Measurements from ENCODE around the gene CORO7.

CORO7 gene

GRCh38 chr16:4373909-4374742, 42.3 kb downstream of the CORO7 start:
- Histone ChIP-seq H4K20me1 (peaks cover 85 to 99% (median 97%) of the 10 kb centered on the region in 11 experiments), H3K4me3 (no peak overlapping the region), H3K9ac (peak overlapping the region in 10 of 11 experiments; percentile 27 to 81 (median 66); a peak in 15 of 22 replicates), H3K9me3 (replicated peaks in 1 of 11) (no peaks in the 10 kb centered on the region), H3K36me3 (peaks cover 0 to 54% (median 9%) of the 10 kb centered on the region in 11 experiments; a peak in 11 of 22 replicates), H3K4me1 (peaks cover 79 to 96% (median 83%) of the 10 kb centered on the region in 10 experiments), H3K27ac (peak overlapping the region in 6 of 11 experiments; percentile 15 to 46 (median 36); a peak in 10 of 22 replicates), H3K4me2 (peak overlapping the region; percentile 97 to 100 (median 99)), H3K27me3 (no peaks in the 10 kb centered on the region)
- TF ChIP-seq Cebpa-rat (IDR thresholded peaks at IDR 0.05) = no peak

GRCh38 chr16:4373356-4373908, 43.0 kb downstream of the CORO7 start:
- Histone ChIP-seq H3K4me3 (peak overlapping the region in 6 of 10 experiments; percentile 49 to 73 (median 62); a peak in 8 of 20 replicates), H3K4me1 (peaks cover 72 to 94% (median 78%) of the 10 kb centered on the region in 10 experiments), H4K20me1 (peaks cover 85 to 99% (median 97%) of the 10 kb centered on the region in 11 experiments), H3K27me3 (no peaks in the 10 kb centered on the region), H3K9ac (peak overlapping the region in 10 of 11 experiments; percentile 27 to 81 (median 66); a peak in 16 of 22 replicates), H3K36me3 (peaks cover 0 to 54% (median 13%) of the 10 kb centered on the region in 11 experiments; a peak in 11 of 22 replicates), H3K9me3 (replicated peaks in 1 of 11) (no peaks in the 10 kb centered on the region), H3K4me2 (peak overlapping the region; percentile 97 to 100 (median 99)), H3K27ac (peak overlapping the region in 6 of 11 experiments; percentile 15 to 46 (median 36); a peak in 9 of 22 replicates)
- TF ChIP-seq Cebpa-rat (IDR thresholded peaks at IDR 0.05) = no peak

GRCh38 chr16:4372578-4373355, 43.6 kb downstream of the CORO7 start:
- Histone ChIP-seq H3K9ac (peak overlapping the region; percentile 57 to 81 (median 74)), H3K4me1 (peaks cover 65 to 87% (median 71%) of the 10 kb centered on the region in 10 experiments), H4K20me1 (peaks cover 83 to 99% (median 97%) of the 10 kb centered on the region in 11 experiments), H3K4me2 (peak overlapping the region; percentile 97 to 100 (median 99)), H3K27ac (peak overlapping the region in 9 of 11 experiments; percentile 14 to 66 (median 48); a peak in 13 of 22 replicates), H3K9me3 (replicated peaks in 1 of 11) (no peaks in the 10 kb centered on the region), H3K36me3 (peaks cover 0 to 57% (median 13%) of the 10 kb centered on the region in 11 experiments; a peak in 15 of 22 replicates), H3K4me3 (peak overlapping the region; percentile 36 to 73 (median 63)), H3K27me3 (no peaks in the 10 kb centered on the region)
- TF ChIP-seq Cebpa-rat (IDR thresholded peaks at IDR 0.05) = no peak

- H3K36me3 ChIP-seq = peaks cover 6 to 64% (median 20%) of the 10 kb centered on the region in 11 experiments; a peak in 19 of 22 replicates
- peak overlapping the region; percentile 97 to 100 (median 99) for H3K4me2 ChIP-seq
- H3K27me3 ChIP-seq = no peaks in the 10 kb centered on the region
- TF ChIP-seq Cebpa-rat (IDR thresholded peaks at IDR 0.05) = no peak
- H3K9me3 ChIP-seq (replicated peaks in 1 of 11) = no peaks in the 10 kb centered on the region
- H3K4me3 ChIP-seq = peak overlapping the region; percentile 36 to 73 (median 63)
- peaks cover 60 to 81% (median 66%) of the 10 kb centered on the region in 10 experiments for H3K4me1 ChIP-seq
- H3K9ac ChIP-seq = peak overlapping the region; percentile 57 to 81 (median 74)
- H4K20me1 ChIP-seq = peaks cover 79 to 100% (median 99%) of the 10 kb centered on the region in 11 experiments
- H3K27ac ChIP-seq = peak overlapping the region in 10 of 11 experiments; percentile 30 to 66 (median 47); a peak in 17 of 22 replicates
These were observed 44.3 kb downstream of the CORO7 start for GRCh38 chr16:4372001-4372577.

GRCh38 chr16:4371357-4372000, 44.9 kb downstream of the CORO7 start, which contains the start of gene VASN:
Gene VASN (plus strand): TSS chr16:4371848. CDS start chr16:4380878, 9,030 bp downstream.
- no peaks in the 10 kb centered on the region for H3K9me3 ChIP-seq (replicated peaks in 1 of 11)
- peak within 1 kb of the TSS; percentile 97 to 100 (median 99) for H3K4me2 ChIP-seq
- H3K27ac ChIP-seq = peak within 1 kb of the TSS in 10 of 11 experiments; percentile 30 to 66 (median 47); a peak in 18 of 22 replicates

GRCh38 chr16:4370570-4371356, 45.6 kb downstream of the CORO7 start:
- no peak for TF ChIP-seq Cebpa-rat (IDR thresholded peaks at IDR 0.05)
- Histone ChIP-seq H3K4me2 (peak overlapping the region; percentile 97 to 100 (median 99)), H4K20me1 (peaks cover 74 to 100% (median 100%) of the 10 kb centered on the region in 11 experiments), H3K9me3 (replicated peaks in 1 of 11) (no peaks in the 10 kb centered on the region), H3K4me1 (peaks cover 57 to 75% (median 61%) of the 10 kb centered on the region in 10 experiments), H3K4me3 (no peak overlapping the region), H3K27ac (peak overlapping the region in 2 of 11 experiments; percentile 20 to 27; a peak in 4 of 22 replicates), H3K27me3 (no peaks in the 10 kb centered on the region), H3K9ac (peak overlapping the region in 6 of 11 experiments; percentile 13 to 81 (median 56); a peak in 8 of 22 replicates), H3K36me3 (peaks cover 6 to 70% (median 27%) of the 10 kb centered on the region in 11 experiments; a peak in 20 of 22 replicates)

More at GRCh38 chr16:4371357-4372000, 44.9 kb downstream of the CORO7 start, which contains the start of gene VASN:
- H3K27me3 ChIP-seq = no peaks in the 10 kb centered on the region
- H3K36me3 ChIP-seq = peaks cover 6 to 70% (median 26%) of the 10 kb centered on the region in 11 experiments; a peak in 20 of 22 replicates
- peak within 1 kb of the TSS; percentile 57 to 81 (median 74) for H3K9ac ChIP-seq
- H4K20me1 ChIP-seq = peaks cover 74 to 100% (median 100%) of the 10 kb centered on the region in 11 experiments
- peaks cover 58 to 75% (median 61%) of the 10 kb centered on the region in 10 experiments for H3K4me1 ChIP-seq
- H3K4me3 ChIP-seq = peak within 1 kb of the TSS; percentile 36 to 73 (median 63)
- TF ChIP-seq Cebpa-rat (IDR thresholded peaks at IDR 0.05) = no peak

GRCh38 chr16:4370151-4370550, 46.2 kb downstream of the CORO7 start:
- Histone ChIP-seq H3K4me1 (peaks cover 55 to 75% (median 61%) of the 10 kb centered on the region in 10 experiments), H3K36me3 (peaks cover 11 to 72% (median 33%) of the 10 kb centered on the region in 11 experiments; a peak in 21 of 22 replicates), H4K20me1 (peaks cover 74 to 100% (median 100%) of the 10 kb centered on the region in 11 experiments), H3K9ac (peak overlapping the region in 2 of 11 experiments; percentile 28 to 43; a peak in 2 of 22 replicates), H3K27me3 (no peaks in the 10 kb centered on the region), H3K27ac (no peak overlapping the region; a peak in 2 of 22 replicates), H3K4me2 (peak overlapping the region in 1 of 11 experiments; percentile 98; a peak in 2 of 22 replicates), H3K9me3 (replicated peaks in 1 of 11) (no peaks in the 10 kb centered on the region), H3K4me3 (no peak overlapping the region)
- TF ChIP-seq Cebpa-rat (IDR thresholded peaks at IDR 0.05) = no peak

Data from BLaER1 treated with 17β-estradiol and CSF1 and Interleukin-3, amounts not matched to agents 10 nM and 100 nM (cell line).